CD4-positive, alpha-beta T cell treated with Interleukin-4 for 1 hour (primary cell): ENCODE measurements around the gene L1TD1.
"Not testable (repeated sequence)": the region's sequence is repeated elsewhere in the genome, so short reads cannot be mapped to it uniquely, and the experiment has no call there.

Experiments used
- DNase-seq, 2 donors: peaks; one replicate each; pipeline ENCODE4 v3.0.0-alpha.2; 2020 to 2022

Gene L1TD1

DNA sequence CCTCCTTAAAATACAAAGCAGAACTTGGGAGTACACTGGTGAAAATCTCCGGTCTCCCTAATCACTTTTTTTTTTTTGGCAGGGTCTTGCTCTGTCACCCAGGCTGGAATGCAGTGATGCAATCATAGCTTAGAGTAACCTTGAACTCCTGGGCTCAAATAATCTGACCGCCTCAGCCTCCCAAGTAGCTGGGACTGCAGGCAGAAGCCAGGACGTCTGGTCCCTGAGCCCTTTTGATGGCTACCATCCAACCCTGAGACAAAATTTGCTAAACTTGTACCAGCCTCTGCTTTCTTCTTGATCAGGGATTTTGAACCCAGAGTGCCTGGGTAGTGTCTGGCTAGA is 4.1 kb downstream of the L1TD1 start:
- no peak for DNase-seq

DNA sequence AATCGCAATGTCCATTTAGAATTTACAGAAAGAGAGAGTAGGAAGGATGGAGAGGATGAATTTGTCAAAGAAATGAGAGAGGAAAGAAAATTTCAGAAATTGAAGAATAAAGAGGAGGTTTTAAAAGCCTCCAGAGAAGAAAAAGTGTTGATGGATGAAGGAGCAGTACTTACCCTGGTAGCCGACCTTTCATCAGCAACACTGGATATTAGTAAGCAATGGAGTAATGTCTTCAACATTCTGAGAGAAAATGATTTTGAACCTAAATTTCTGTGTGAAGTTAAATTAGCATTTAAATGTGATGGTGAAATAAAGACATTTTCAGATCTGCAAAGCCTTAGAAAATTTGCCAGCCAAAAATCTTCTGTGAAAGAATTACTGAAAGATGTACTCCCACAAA is 12.5 kb downstream of the L1TD1 start:
- no peak for DNase-seq

DNA sequence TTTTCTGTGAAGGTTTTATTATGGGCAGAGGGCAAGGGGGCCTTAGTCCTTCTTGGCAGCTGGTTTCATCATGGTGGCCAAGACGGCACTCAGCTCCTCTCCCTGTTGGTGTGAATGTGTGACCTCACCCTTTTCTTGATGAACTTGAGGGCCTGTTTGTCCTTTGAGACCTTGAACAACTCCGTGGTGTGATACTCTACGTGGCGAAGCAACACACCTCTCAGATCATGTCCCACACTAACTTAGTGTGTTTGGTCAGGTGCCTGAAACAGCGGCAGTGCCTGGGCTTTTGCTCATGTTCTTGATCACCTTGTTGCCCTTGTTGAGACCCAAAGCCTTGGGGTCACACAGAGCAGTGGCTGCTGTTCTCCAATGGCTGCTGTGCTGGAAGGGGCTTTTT is 13.4 kb downstream of the L1TD1 start:
- DNase-seq = no peak

DNA sequence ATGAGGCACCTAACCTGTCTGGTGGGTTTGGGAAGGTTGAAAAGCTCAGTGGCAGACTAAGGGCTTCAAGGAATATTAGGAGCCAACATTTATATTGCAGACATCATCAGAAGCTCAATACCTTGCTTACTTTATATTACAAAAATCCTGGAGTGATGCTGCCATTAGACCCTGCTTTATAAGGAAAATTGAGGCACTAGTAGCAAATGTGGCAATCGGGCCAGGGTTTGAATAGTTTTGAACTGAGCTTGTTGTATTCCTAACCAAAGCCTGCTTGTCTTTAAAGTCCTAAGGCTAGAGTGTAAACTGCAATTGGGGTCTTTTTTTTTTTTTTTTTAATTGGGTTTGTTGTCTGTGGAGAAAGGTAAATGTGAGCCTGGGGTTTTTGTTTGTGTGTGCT is 14.3 kb downstream of the L1TD1 start:
- no peak for DNase-seq

DNA sequence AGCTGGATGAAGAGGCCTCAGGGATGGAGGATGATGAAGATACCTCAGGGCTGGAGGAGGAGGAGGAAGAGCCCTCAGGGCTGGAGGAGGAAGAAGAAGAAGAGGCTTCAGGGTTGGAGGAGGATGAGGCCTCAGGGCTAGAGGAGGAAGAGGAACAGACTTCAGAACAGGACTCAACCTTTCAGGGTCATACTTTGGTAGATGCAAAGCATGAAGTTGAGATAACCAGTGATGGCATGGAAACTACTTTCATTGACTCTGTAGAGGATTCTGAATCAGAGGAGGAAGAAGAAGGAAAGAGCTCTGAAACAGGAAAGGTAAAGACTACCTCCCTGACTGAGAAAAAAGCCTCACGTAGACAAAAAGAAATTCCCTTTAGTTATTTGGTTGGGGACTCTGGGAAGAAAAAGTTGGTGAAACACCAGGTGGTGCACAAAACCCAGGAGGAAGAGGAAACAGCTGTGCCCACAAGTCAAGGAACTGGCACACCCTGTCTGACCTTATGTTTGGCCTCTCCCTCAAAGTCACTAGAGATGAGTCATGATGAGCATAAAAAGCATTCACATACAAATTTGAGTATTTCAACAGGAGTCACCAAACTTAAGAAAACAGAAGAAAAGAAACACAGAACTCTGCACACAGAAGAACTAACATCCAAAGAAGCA is 15.4 kb downstream of the L1TD1 start:
- DNase-seq = no peak

DNA sequence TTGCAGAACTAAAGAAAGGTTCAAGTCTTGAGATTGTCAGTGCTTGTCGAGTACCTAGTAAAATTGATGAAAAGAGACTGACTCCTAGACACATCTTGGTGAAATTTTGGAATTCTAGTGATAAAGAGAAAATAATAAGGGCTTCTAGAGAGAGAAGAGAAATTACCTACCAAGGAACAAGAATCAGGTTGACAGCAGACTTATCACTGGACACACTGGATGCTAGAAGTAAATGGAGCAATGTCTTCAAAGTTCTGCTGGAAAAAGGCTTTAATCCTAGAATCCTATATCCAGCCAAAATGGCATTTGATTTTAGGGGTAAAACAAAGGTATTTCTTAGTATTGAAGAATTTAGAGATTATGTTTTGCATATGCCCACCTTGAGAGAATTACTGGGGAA is 16.3 kb downstream of the L1TD1 start:
- DNase-seq = no peak

DNA sequence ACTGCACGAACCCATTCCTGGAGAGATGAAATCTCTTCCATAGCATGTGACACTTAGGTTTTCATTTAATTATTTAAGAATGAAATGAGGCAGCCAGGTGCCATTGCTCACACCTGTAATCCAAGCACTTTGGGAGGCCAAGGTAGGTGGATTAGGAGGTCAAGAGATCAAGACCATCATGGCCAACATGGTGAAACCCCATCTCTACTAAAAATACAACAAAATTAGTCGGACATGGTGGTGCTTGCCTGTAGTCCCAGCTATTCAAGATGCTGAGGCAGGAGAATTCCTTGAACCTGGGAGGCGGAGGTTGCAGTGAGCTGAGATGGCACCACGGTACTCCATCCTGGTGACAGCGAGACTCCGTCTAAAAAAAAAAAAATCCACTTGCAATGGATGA is 17.8 kb downstream of the L1TD1 start:
- DNase-seq = no peak

DNA sequence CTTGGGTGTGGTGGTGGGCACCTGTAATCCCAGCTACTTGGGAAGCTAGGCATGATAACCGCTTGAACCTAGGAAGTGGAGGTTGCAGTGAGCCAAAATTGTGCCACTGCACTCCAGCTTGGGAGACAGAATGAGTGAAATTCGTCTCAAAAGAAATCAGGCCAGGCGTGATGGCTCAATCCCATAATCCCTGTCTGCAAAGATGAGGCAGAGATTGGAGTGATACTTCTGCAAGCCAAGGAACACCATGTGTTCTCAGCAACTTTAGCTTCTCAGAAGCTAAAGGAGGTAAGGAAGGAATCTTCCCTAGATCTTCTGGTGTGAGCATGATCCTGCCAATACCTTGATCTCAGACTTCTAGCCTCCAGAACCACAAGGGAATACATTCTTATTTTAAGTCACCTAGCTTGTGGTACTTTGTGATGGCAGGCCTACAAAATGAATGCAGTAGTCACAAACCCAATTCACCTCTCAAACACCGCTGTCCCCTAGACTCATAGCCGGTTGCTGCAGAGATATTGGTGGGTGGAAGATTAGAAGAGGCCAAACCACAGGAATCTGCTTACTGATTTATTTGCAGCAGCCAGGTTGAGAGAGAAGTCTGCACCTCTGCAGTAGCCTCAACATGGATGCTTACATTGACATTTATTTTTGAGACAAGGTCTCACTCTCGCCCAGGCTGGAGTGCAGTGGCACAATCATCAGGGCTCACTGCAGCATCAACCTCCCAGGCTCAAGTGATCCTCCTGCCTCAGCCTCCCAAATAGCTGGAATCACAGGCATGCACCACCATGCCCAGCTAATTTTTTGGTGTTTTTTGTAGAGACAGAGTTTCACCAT is 18.6 kb downstream of the L1TD1 start:
- no peak for DNase-seq

DNA sequence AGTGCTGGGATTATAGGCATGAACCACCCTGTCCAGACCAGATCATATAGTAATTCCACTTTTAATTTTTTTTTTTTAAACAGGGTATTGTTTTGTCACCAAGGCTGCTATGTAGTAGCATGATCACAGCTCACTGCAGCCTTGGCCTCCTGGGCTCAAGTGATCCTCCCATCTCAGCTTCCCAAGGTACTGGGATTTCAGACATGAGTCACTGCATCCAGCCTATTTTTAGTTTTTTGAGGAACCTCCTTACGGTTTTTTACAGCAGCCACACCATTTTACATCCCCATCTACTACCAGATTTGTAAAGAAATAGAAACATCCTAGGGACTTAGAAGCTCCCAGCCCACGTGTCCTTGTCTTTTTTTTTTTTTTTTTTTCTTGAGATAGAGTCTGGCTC is 24.0 kb downstream of the L1TD1 start:
- DNase-seq = no peak

DNA sequence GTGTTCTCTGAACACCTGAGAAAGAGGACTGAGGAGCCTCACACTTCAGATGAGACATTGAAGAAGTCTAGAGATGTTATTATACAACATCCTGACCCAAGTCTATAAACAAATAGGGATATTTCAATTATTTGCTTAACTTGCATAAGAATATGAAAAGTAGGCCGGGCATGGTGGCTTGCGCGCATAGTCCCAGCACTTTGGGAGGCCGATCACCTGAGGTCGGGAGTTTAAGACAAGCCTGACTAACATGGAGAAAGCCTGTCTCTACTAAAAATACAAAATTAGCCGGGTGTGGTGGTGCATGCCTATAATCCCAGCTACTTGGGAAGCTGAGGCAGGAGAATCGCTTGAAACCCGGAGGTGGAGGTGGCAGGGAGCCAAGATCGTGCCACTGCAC is 25.8 kb downstream of the L1TD1 start:
- DNase-seq = not testable (repeated sequence)

DNA sequence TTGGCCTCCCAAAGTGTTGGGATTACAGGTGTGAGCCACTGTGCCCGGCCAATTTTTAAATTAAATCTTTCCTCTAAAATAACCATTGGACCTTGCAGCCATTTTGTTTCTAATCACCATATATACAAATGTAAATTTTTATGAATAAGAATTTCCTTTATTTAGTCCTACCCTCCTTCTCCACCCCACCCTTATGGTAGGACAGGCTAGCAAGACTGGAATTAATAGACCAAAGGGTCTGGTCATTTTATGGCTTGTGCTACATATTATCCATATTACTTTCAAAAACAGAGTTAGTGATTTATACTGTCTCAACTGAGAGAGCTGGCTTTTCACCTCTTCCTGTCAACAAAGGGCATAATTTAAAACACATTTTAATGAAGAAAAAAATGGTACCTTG is 26.5 kb downstream of the L1TD1 start:
- DNase-seq = no peak

DNA sequence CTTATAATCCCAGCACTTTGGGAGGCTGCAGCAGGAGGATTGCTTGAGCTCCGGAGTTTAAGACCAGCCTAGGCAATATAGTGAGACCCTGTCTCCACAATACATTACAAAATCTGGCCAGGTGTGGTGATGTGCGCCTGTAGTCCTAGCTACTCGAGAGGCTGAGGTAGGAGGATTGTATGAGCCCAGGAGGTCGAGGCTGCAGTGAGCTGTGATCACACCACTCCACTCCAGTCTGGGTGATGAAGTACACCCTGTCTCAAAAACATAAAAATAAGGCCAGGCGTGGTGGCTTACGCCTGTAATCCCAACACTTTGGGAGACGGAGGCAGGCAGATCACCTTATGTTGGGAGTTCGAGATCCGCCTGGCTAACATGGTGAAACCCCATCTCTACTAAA is 27.7 kb downstream of the L1TD1 start:
- DNase-seq = no peak

DNA sequence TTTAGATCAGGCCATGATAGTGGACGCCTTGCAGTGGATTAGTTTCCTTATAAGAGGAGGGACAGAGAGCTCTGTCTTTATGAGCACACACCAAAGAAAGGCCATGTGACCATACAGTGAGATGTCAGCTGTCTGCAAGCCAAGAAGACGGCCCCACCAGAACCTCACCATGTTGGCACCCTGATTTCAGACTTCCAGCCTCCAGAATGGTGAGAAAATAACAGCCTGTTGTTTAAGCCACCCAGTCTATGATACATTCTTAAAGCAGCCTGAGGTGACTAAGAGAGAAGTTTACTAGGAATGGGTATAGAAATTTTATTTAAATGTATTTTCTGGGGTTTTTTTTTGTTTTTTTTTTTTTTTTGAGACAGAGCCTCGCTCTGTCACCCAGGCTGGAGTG is 29.5 kb downstream of the L1TD1 start:
- no peak for DNase-seq

DNA sequence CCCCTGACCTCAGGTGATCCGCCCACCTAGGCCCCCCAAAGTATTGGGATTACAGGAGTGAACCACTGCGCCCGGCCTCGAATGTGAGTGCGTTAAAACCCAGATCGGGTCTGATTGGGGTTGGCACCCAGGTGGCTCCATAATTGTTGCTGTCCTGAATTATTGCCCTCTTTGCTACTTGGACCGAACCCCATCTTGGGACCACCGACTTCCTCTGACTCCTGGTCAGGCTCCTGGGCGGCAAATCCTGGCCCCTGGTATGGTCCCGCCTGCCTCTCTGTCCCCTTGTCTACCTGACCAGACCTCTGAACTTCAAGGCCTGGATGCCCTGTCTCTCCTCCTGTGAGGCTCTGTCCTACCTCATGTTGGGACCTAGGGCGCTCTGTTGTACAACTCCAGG is 32.8 kb downstream of the L1TD1 start:
- DNase-seq = no peak

DNA sequence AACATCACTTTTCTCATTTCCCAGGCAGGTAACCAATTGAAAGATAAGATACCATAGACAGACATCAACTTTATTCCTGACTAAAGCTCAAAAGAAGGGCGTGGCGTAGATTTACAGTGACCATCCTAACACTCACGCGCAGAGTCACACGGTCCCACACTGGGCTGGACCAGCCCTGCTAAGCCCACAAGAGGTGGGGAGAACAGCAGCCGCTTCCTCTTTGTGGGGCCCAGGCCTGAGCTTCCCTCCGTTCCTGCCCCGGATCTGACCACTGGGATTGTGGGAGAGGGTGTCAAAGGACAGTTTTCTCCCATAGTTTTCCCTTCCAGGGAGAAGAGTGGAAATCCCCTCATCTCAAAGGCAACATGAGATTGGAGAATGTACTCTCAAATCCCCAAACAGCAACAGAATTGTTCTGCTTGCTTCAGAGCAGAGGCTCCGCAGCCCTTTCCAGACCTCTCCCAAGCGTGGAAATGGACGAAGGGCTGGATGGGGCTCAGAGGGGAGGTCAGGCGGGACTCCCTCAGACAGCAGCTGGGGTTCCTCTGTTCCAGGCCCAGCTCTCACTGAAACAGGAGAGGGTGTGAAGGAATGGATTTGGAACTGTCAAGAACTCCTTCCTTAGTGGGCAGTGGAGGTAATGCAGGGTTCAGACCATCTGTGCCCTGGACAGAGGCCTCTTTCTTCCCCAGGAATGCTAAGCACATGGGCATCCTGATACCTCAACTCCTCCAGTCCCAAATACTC is 33.7 kb downstream of the L1TD1 start:
- DNase-seq = no peak

DNA sequence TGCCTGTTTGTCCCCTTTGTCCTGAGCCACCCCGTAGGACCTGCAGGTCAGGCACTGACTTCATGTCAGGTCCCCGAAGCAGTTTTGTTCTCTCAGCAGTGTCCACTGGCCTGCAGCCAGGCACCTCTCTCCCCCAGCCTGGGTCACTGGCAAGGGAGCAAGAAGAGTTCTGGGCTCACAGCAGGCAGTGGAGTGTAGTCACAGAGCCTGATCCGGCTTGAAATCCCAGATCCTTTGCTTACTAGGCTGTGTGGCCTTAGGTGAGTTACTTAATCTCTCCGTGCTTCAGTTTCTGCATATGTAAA is 34.2 kb downstream of the L1TD1 start:
- no peak for DNase-seq

DNA sequence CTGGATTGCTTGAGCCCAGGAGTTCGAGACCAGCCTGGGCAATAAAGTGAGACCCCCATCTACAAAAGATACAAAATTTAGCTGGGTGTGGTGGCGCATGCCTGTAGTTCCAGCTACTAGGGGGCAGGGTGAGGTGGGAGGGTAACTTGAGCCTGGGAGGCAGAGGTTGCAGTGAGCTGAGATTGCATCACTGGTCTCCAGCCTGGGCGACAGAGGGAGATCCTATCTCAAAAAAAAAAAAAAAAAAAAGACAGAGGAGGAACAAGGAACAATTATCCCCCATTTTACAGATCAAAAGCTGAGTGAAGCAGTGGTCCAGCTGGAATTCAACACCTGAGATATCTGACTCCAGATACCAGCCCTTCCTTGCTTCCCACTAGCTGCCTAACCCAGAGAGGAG is 34.8 kb downstream of the L1TD1 start:
- no peak for DNase-seq

DNA sequence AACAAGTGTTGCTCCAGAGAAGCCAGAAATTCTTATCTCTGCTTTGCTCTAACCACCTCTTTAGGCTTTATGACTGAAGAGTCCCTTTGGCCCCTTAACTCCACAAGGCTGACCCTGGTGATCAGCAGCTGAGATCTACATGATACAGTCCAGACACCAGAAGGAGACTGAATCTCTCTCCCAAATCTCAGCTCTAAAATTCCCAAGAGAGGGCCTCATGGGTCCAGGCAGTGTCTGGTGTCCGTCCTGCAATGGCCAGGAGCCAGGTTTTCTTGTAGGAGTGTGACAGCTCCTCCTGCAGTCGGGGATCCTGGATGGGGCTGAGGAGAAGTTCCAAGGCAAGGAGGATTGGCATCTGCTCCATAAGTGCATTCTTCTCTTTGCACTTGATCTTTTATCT is 35.3 kb downstream of the L1TD1 start:
- DNase-seq = no peak

DNA sequence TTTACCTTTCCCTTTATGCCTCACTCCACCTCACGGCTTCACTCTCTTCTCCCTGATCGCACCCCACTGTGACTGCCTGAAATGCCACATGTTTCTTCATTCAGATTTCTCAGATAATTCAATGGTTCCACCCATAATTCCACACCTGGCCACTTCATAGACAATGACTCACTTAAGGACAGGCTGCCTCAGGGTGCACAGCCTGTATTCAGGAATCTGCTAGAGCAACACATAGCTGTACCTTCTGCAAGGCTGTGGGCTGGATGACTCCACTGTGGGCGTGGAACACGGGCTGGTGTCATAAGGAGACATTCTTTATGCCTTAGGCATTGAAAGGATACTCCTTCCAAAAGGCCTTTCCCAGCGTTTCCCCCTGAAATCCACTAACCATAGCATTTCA is 36.1 kb downstream of the L1TD1 start:
- DNase-seq = no peak

DNA sequence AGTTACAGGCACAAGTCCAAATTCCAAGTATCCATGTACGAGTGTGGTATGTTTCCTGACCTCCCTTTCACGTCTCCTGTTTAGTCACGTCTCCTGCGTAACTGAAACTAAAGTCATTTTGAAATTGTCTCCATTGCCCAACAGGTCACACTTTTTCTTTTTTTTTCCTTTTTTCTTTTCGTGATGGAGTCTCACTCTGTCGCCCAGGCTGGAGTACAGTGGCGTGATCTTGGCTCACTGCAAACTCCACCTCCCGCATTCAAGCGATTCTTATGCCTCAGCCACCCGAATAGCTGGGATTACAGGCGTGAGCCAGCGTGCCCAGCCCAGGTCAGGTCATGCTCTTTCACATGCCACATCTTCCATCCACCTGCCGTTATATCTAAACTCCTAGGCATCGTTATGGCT is 38.2 kb downstream of the L1TD1 start:
- no peak for DNase-seq

DNA sequence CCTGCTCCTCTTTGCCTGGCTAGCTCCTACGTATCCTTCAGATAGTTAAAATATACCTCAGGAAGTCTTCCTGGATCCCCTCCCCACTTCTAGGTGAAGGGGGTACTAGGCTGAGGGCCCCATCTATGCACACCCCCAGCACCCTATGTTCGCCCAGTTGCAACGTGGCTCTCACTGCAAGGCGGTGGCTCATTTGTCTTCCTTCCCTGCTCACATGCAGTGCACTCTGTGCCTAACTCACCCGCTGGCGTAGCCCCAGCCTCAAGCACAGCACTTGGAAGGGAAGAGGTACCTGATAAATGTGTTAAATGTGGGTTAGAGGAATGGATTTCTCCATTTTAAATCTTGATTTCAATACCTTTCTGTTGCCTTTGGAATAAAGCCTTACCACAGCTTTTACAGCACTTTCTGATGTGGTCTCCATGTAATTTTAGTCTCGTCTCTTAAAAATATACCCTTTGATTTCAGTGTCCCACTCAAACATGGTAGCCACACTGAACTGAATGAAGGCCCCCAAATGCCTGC is 39.3 kb downstream of the L1TD1 start:
- no peak for DNase-seq

DNA sequence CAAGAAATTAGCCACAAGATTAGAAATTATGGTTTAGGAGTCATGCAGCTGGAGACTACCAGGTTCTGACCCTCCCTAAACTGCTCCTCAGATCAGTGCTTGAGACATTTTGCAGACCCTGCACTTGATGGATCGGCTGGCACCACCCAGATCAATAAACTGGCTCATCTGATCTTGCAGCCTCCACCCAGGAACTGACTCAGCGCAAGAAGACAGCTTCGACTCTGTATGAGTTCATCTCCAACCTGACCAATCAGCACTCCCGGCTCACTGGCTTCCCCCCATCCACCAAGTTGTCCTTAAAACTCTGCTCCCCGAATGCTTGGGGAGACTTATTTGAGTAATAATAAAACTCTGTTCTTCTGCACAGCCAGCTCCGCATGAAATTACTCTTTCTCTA is 40.0 kb downstream of the L1TD1 start:
- DNase-seq = no peak

DNA sequence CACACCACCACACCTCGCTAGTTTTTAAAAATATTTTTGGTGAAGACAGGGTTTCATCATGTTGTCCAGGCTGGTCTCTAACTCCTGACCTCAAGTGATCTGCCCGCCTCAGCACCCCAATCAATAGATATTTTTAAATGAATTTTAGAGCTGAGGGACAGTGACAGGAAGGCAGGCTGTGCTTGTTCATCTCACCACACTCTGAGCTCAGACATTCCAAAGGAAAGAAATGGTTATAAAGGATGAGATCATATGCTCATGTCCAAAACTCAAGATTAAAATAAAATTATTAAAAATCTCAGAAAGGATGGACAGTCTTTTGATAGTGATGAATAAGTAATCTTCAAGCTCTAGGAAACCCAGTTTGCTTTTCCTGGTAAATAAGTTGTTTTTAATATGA is 40.9 kb downstream of the L1TD1 start:
- no peak for DNase-seq

DNA sequence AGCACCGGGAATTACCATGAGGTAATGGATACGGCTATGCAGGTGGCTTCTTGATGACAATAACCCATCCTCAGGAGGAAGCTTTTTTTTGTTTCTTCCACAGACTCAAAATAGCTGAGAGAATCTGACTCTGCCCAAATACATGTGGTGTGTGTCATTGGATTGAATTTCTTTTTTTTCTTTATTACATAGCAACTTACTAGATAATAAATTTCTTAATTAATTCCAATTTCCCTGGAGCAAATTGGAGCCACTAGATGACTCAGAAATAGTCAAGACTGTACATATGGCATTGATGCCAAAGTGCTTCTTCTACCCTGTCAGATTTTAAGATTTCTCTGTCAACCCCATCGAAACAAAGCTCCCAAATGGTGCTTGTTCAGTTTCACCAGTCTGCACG is 42.7 kb downstream of the L1TD1 start:
- no peak for DNase-seq
